ENCODE measurements around the gene DDX6. TPM values are rescaled to one million over a fixed set of nuclear protein-coding genes. Genes with fewer than 3 reads are reported as not detected.
"Not testable (repeated sequence)": the region's sequence is repeated elsewhere in the genome, so short reads cannot be mapped to it uniquely, and the experiment has no call there.

The DDX6 gene
- total RNA-seq, 4 donors from 2014 or later = 63.0 to 295 (median 118) TPM

DNA sequence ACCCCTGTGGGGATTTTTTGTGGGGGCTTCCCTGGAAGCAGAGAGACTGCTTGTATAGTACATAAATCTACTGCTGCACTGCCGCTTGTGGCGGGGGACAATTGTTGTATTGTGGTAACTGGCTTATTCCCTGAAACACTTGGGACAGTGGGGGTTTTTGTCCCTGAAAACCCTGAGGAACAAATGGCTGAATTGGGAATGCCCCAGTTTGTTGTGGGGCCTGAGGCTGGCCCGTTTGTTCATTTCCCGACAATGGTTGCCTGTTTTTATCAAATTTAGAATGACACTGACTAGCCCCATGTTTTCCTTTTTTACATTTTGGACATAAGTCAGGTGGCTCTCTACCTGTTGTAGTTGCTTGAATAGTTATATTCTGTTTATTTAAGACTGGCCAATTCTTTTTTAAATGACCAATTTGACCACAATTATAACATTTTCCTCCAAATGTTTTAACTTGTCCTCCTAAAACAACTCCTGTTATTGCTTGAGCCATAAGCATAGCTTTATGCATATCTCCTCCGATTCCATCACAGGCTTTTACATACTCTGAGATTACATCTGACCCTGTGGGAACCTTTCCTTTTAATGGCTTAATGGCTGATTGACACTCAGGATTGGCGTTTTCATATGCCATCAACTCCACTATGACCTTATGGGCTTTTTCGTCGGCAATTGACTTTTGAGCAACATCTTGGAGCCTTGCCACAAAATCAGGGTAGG lies 63.8 kb downstream of the DDX6 start:
- H3K27ac ChIP-seq; H3K27me3 ChIP-seq; intact Hi-C loops (cut with DNase I; ENCODE audit: low total_unique reads); H3K9me3 ChIP-seq; H3K4me3 ChIP-seq; H3K4me1 ChIP-seq; H3K36me3 ChIP-seq; DNase-seq: not testable (repeated sequence)

DNA sequence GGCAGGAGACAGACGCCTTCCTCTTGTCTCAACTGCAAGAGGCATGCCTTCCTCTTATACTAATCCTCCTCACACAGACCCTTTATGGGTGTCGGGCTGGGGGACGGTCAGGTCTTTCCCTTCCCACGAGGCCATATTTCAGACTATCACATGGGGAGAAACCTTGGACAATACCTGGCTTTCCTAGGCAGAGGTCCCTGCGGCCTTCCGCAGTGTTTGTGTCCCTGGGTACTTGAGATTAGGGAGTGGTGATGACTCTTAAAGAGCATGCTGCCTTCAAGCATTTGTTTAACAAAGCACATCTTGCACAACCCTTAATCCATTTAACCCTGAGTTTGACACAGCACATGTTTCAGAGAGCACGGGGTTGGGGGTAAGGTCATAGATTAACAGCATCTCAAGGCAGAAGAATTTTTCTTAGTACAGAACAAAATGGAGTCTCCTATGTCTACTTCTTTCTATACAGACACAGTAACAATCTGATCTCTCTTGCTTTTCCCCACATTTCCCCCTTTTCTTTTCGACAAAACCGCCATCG lies 69.4 kb downstream of the DDX6 start:
- H3K4me3 ChIP-seq; intact Hi-C loops (cut with DNase I; ENCODE audit: low total_unique reads); H3K4me1 ChIP-seq; H3K27ac ChIP-seq; H3K9me3 ChIP-seq; DNase-seq; H3K36me3 ChIP-seq; H3K27me3 ChIP-seq: not testable (repeated sequence)

DNA sequence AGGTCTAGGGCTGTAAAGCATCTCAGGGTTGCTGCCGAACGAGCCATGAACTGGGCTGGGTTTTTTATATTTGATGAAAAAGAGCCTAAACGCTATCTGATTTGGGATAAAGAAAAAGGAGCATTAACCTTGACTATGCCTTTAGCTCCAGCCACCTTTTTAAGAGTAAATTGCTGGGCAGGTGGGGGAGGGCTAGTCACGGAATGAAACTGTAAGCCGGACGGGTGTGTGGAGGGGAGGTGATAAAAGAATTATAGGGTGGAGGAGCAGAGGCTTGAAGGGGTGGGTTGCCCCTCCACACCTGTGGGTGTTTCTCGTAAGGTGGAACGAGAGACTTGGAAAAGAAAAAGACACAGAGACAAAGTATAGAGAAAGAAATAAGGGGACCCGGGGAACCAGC lies 70.2 kb downstream of the DDX6 start:
- H3K4me3 ChIP-seq; DNase-seq; H3K9me3 ChIP-seq; H3K36me3 ChIP-seq; intact Hi-C loops (cut with DNase I; ENCODE audit: low total_unique reads); H3K4me1 ChIP-seq; H3K27me3 ChIP-seq; H3K27ac ChIP-seq: not testable (repeated sequence)

DNA sequence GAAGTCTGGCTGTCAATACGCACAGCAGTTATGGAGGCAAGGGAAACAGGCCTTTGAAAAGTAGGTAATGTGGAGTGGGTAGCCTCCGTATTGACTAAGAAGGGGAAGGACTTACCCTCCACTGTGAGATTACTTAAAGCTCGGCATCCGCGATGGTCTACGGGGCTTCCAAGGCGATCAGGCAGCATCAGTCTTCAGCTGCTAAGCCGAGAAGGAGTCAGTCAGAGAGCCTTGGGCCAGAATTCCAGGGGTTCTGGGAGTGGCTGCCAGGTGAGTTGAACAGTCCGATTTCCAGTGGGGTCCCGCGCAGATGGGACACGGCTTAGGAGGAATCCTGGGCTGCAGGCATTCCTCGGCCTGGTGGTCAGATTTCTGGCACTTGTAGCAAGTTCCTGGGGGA lies 70.9 kb downstream of the DDX6 start:
- H3K27ac ChIP-seq; H3K9me3 ChIP-seq; H3K36me3 ChIP-seq; H3K27me3 ChIP-seq; H3K4me1 ChIP-seq; intact Hi-C loops (cut with DNase I; ENCODE audit: low total_unique reads); H3K4me3 ChIP-seq: not testable (repeated sequence)
- peak in 1 of 2 donors; percentile 24 for DNase-seq

DNA sequence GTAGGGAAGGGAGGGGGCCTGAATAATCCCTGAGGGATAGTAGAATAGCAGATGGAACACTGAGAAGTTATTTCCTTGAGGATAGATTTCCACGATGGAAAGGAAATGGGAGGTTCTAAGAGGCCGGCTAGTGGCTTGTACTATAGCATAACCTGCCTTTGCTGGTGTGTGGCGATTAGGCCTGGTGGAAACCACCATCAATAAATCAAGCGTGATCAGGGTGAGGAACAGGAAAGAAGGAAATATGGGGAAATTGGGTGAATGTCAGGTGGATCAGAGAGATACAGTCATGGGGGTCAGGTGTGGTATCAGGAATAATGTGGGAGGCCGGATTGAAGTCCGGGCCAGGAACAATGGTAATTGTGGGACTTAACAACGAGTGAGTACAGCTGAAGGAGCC lies 72.4 kb downstream of the DDX6 start:
- intact Hi-C loops (cut with DNase I; ENCODE audit: low total_unique reads); H3K4me1 ChIP-seq; H3K9me3 ChIP-seq; H3K36me3 ChIP-seq; H3K27me3 ChIP-seq; DNase-seq; H3K4me3 ChIP-seq; H3K27ac ChIP-seq: not testable (repeated sequence)

DNA sequence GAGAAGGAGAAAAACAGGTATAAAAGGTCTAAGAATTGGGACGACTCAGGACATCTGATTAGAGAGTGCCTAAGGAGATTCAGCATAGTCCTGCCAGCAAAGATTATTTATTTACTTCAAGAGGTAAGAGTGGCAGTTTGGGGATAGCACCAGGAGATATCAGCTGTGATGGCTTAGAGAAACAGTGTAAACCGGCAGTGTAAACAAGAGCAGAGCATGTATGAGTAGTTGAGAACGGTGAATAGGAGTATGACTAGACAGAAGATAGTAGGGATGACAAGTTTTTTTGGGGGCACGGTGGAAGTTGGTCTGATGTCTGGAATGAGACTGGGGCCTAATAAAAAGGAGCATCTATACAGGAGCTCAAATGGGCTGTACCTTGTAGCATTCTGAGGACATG lies 73.2 kb downstream of the DDX6 start:
- H3K4me1 ChIP-seq; intact Hi-C loops (cut with DNase I; ENCODE audit: low total_unique reads); DNase-seq; H3K27me3 ChIP-seq; H3K9me3 ChIP-seq; H3K36me3 ChIP-seq; H3K27ac ChIP-seq; H3K4me3 ChIP-seq: not testable (repeated sequence)

DNA sequence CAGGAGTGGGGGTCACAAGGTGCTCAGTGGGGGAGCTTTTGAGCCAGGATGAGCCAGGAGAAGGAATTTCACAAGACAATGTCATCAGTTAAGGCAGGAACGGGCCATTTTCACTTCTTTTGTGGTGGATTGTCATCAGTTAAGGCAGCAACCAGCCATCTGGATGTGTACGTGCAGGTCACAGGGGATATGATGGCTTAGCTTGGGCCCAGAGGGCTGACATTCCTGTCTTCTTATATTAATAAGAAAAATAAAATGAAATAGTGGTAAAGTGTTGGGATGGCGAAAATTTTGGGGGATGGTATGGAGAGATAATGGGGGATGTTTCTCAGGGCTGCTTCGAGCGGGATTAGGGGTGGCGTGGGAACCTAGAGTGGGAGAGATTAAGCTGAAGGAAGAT lies 73.7 kb downstream of the DDX6 start:
- H3K27ac ChIP-seq; H3K4me1 ChIP-seq; H3K4me3 ChIP-seq; H3K9me3 ChIP-seq; intact Hi-C loops (cut with DNase I; ENCODE audit: low total_unique reads); DNase-seq; H3K36me3 ChIP-seq; H3K27me3 ChIP-seq: not testable (repeated sequence)

DNA sequence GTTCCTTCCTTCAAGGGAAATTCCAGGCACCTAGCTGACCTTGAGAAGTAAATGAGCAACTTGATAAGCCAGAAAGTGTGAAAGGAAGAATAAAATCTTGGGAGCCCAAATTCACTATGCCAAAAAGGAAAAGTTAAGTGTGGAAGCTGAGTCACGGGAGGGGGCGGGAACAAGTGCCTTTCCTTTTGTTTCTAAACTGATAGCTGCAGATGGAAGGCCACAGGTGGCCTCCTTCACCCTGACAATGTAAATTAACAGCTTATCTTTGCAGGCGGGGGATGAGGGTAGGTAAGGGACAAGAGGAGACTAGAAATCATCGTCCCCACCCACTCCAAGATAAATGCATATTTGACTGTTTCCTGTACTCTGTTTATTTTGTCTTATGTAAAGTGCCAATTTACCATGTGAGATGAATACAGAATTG lies 75.1 kb downstream of the DDX6 start:
- DNase-seq = peak in 1 of 2 donors; percentile 24
- Histone ChIP-seq H3K27me3 (no peaks in the 10 kb centered on the region), H3K4me1 (no peaks in the 10 kb centered on the region), H3K9me3 (no peaks in the 10 kb centered on the region), H3K4me3 (no peak overlapping the region), H3K27ac (peak overlapping the region; percentile 42 to 58), H3K36me3 (no peaks in the 10 kb centered on the region)
- intact Hi-C loops (cut with DNase I; ENCODE audit: low total_unique reads) = no loop called here
- TF ChIP-seq POLR2A (IDR thresholded peaks at IDR 0.05) = no peak
- TF ChIP-seq, protein P1, sequence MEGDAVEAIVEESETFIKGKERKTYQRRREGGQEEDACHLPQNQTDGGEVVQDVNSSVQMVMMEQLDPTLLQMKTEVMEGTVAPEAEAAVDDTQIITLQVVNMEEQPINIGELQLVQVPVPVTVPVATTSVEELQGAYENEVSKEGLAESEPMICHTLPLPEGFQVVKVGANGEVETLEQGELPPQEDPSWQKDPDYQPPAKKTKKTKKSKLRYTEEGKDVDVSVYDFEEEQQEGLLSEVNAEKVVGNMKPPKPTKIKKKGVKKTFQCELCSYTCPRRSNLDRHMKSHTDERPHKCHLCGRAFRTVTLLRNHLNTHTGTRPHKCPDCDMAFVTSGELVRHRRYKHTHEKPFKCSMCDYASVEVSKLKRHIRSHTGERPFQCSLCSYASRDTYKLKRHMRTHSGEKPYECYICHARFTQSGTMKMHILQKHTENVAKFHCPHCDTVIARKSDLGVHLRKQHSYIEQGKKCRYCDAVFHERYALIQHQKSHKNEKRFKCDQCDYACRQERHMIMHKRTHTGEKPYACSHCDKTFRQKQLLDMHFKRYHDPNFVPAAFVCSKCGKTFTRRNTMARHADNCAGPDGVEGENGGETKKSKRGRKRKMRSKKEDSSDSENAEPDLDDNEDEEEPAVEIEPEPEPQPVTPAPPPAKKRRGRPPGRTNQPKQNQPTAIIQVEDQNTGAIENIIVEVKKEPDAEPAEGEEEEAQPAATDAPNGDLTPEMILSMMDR (IDR thresholded peaks at IDR 0.05) = no peak

DNA sequence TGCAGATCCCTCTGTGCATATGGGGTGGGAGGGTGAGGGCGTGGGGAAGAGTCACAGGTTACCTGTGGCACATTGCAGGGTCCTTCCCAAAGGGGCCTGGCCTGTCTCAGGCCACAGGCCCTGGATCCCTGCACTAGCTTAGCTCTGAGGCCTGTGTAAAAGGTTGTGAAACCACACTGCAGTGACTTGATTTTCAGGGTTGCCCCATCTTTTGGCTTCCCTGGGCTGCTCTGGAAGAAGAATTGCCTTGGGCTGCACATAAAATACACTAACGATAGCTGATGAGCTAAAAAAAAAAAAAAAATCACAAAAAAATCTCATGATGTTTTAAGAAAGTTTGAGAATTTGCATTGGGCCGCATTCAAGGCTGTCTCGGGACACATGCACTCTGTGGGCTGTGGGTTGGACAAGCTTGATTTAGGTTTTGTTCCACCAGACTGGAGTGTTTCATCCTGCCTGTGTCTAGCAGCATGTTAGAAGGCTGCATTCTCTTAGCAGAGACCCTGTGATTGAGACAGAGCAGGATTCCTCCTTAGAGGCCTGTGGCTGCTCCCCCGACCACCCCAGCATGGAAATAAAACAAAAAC lies 75.6 kb downstream of the DDX6 start:
- no peak for TF ChIP-seq POLR2A (IDR thresholded peaks at IDR 0.05)
- TF ChIP-seq, protein P1 (IDR thresholded peaks at IDR 0.05) = no peak
- Histone ChIP-seq H3K27ac (peak overlapping the region; percentile 42 to 58), H3K27me3 (no peaks in the 10 kb centered on the region), H3K4me3 (no peak overlapping the region), H3K36me3 (no peaks in the 10 kb centered on the region), H3K9me3 (no peaks in the 10 kb centered on the region), H3K4me1 (no peaks in the 10 kb centered on the region)
- intact Hi-C loops (cut with DNase I; ENCODE audit: low total_unique reads) = no loop called here
- peak; percentile 19 to 46 for DNase-seq

Data from uterus (tissue), 4 donors.